Keratinocyte (primary cell): ENCODE results near the gene VPS8. TPM values are rescaled to one million over a fixed set of nuclear protein-coding genes. Genes with fewer than 3 reads are reported as not detected.

Source experiments
- DNase-seq: peaks from one replicate; pipeline ENCODE4 v3.0.0-alpha.2; 2011; ENCODE audit warnings: low read depth, missing footprints, low spot score
- FAIRE-seq: peaks from 2 replicates; lab custom pipeline; 2011; peaks lifted over from hg19 to GRCh38; lab: Jason Lieb, UNC
- H2AFZ ChIP-seq: 2 replicates; pipeline ENCODE4 v1.6.0; 2012; ENCODE audit warnings: low read length, control low read depth, inconsistent platforms; ENCODE audit not compliant: control insufficient read depth
- H3K27ac ChIP-seq: 2 replicates; pipeline ENCODE4 v1.5.1; 2011; ENCODE audit warnings: low read length; ENCODE audit not compliant: control insufficient read depth, insufficient read depth
- H3K27me3 ChIP-seq: 3 replicates; pipeline ENCODE4 v1.6.0; 2011; ENCODE audit warnings: low read length; ENCODE audit not compliant: control insufficient read depth, insufficient read depth; ENCODE audit errors: extremely low read depth
- H3K36me3 ChIP-seq, 2 experiments: 2 replicates in 1 of 2; 3 replicates in 1 of 2; pipeline ENCODE4 v1.5.1; 2011; ENCODE audit warnings: low read length in 2 of 2, mild to moderate bottlenecking in 1 of 2; ENCODE audit not compliant: control insufficient read depth in 2 of 2, insufficient read depth in 2 of 2; ENCODE audit errors: extremely low read depth in 1 of 2
- H3K4me1 ChIP-seq: 3 replicates; pipeline ENCODE4 v1.5.1; 2011; ENCODE audit warnings: low read length; ENCODE audit not compliant: control insufficient read depth, insufficient read depth; ENCODE audit errors: extremely low read depth
- H3K4me2 ChIP-seq: 3 replicates; pipeline ENCODE4 v1.6.0; 2011; ENCODE audit warnings: low read depth, low read length; ENCODE audit not compliant: control insufficient read depth, insufficient read depth; ENCODE audit errors: extremely low read depth
- H3K4me3 ChIP-seq, 3 experiments: fragments of 200-600 bp in 1 of 3; sonication (generic) in 1 of 3; 2 replicates in 2 of 3; 3 replicates in 1 of 3; pipeline ENCODE4 v1.5.1; 2011 to 2016; ENCODE audit warnings: low read length in 3 of 3, mild to moderate bottlenecking in 3 of 3, control low read depth in 2 of 3, inconsistent platforms in 1 of 3, low read depth in 1 of 3, mixed read lengths in 1 of 3, mixed run types in 1 of 3, moderate library complexity in 1 of 3; ENCODE audit not compliant: control insufficient read depth in 2 of 3, insufficient read depth in 2 of 3; ENCODE audit errors: extremely low read depth in 1 of 3
- H3K79me2 ChIP-seq: 2 replicates; pipeline ENCODE4 v1.6.0; 2012; ENCODE audit warnings: low read length; ENCODE audit not compliant: control insufficient read depth, insufficient read depth
- H3K9ac ChIP-seq: 3 replicates; pipeline ENCODE4 v1.6.0; 2011; ENCODE audit warnings: low read length; ENCODE audit not compliant: control insufficient read depth, insufficient read depth; ENCODE audit errors: extremely low read depth
- H3K9me1 ChIP-seq: 3 replicates; pipeline ENCODE4 v1.6.0; 2011; ENCODE audit warnings: low read length; ENCODE audit not compliant: control insufficient read depth, insufficient read depth; ENCODE audit errors: extremely low read depth
- H3K9me3 ChIP-seq: 2 replicates; pipeline ENCODE4 v1.5.1; 2012; ENCODE audit warnings: low read depth, low read length; ENCODE audit not compliant: control insufficient read depth
- H4K20me1 ChIP-seq: 3 replicates; pipeline ENCODE4 v1.6.0; 2011; ENCODE audit warnings: low read length; ENCODE audit not compliant: control insufficient read depth, insufficient read depth; ENCODE audit errors: extremely low read depth
- EZH2 ChIP-seq: IDR thresholded peaks from one replicate; pipeline ENCODE4 v1.6.1; 2012; ENCODE audit warnings: inconsistent platforms, mild to moderate bottlenecking, low read length, moderate library complexity
- dilution Hi-C: fragments of 300-500 bp; cut with MboI; formaldehyde crosslinking; loops from one replicate; pipeline ENCODE4 v1.7.0; 2020; ENCODE audit warnings: low sequenced_read_pairs; ENCODE audit not compliant: extremely low pct_ligation_motif_present
- polyA plus RNA-seq, 5 experiments: library from polyadenylated mRNA; depleted of rRNA in 3 of 5; stranded (reverse) in 3 of 5; stranded (forward) in 1 of 5; unstranded in 1 of 5; fragments of >200 nt; gene quantifications; 1 replicate in 1 of 5; 2 replicates in 3 of 5; 3 replicates in 1 of 5; pipeline versions ENCODE4 v1.2.1 to v1.2.3, GENCODE V29; 2011 to 2012; ENCODE audit warnings: missing spikeins in 2 of 5, low read depth in 1 of 5, low replicate concordance in 1 of 5
- TF ChIP-seq, protein P1 (sequence below), 3 experiments: IDR thresholded peaks in 1 of 3; conservative IDR thresholded peaks in 1 of 3; optimal IDR thresholded peaks in 1 of 3; 2 replicates in 2 of 3; 3 replicates in 1 of 3; pipeline versions ENCODE3 to v1.5.1; 2011; ENCODE audit warnings: low read length in 3 of 3, mild to moderate bottlenecking in 3 of 3, moderate library complexity in 2 of 3, control low read depth in 1 of 3, inconsistent platforms in 1 of 3; ENCODE audit not compliant: insufficient read depth in 2 of 3; ENCODE audit errors: extremely low read depth in 1 of 3

Gene VPS8
- polyA plus RNA-seq, 1 donor (not counting 4 experiments of a cell fraction or from before 2014, with no cell fraction given): 28.4 TPM

DNA sequence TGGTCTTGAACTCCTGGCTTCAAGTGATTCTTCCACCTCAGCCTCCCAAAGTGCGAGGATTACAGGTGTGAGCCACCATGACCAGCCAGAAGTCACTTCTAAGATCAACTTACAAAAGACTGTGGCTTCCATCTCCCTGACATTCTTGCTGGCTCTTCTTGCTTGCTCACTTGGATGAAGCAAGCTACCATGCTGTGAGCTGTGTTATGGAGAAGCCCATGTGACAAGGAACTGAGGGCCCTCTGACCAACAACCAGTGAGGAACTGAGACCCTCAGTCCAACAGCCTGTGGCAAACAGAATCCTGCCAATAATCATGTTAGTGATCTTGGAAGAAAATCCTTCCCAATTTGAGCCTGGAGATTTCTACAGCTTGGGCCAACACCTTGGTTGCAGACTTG, 7.2 kb upstream of the VPS8 start:
- FAIRE-seq (no peak), DNase-seq (no peak)
- no peaks in the 10 kb centered on the region for H3K79me2 ChIP-seq
- dilution Hi-C loops: no loop called here
- H3K9me3 ChIP-seq: no peaks in the 10 kb centered on the region
- H3K4me1 ChIP-seq: no peaks in the 10 kb centered on the region
- no peaks in the 10 kb centered on the region for H3K36me3 ChIP-seq
- peaks cover 3% of the 10 kb centered on the region for H3K27me3 ChIP-seq
- no peak overlapping the region for H3K27ac ChIP-seq
- no peak overlapping the region for H3K4me3 ChIP-seq
- H3K4me2 ChIP-seq: no peak overlapping the region
- H3K9me1 ChIP-seq: no peaks in the 10 kb centered on the region
- H2AFZ ChIP-seq: no peak overlapping the region
- TF ChIP-seq, protein P1, sequence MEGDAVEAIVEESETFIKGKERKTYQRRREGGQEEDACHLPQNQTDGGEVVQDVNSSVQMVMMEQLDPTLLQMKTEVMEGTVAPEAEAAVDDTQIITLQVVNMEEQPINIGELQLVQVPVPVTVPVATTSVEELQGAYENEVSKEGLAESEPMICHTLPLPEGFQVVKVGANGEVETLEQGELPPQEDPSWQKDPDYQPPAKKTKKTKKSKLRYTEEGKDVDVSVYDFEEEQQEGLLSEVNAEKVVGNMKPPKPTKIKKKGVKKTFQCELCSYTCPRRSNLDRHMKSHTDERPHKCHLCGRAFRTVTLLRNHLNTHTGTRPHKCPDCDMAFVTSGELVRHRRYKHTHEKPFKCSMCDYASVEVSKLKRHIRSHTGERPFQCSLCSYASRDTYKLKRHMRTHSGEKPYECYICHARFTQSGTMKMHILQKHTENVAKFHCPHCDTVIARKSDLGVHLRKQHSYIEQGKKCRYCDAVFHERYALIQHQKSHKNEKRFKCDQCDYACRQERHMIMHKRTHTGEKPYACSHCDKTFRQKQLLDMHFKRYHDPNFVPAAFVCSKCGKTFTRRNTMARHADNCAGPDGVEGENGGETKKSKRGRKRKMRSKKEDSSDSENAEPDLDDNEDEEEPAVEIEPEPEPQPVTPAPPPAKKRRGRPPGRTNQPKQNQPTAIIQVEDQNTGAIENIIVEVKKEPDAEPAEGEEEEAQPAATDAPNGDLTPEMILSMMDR (optimal IDR thresholded peaks at IDR 0.05 in 1 of 3, IDR thresholded peaks at IDR 0.05 in 1 of 3, conservative IDR thresholded peaks at IDR 0.05 in 1 of 3; ENCODE audit: extremely low read depth in 1 of 3, insufficient read depth in 2 of 3, low read length in 3 of 3): no peak
- no peak for TF ChIP-seq EZH2
- no peak overlapping the region for H3K9ac ChIP-seq
- no peaks in the 10 kb centered on the region for H4K20me1 ChIP-seq

DNA sequence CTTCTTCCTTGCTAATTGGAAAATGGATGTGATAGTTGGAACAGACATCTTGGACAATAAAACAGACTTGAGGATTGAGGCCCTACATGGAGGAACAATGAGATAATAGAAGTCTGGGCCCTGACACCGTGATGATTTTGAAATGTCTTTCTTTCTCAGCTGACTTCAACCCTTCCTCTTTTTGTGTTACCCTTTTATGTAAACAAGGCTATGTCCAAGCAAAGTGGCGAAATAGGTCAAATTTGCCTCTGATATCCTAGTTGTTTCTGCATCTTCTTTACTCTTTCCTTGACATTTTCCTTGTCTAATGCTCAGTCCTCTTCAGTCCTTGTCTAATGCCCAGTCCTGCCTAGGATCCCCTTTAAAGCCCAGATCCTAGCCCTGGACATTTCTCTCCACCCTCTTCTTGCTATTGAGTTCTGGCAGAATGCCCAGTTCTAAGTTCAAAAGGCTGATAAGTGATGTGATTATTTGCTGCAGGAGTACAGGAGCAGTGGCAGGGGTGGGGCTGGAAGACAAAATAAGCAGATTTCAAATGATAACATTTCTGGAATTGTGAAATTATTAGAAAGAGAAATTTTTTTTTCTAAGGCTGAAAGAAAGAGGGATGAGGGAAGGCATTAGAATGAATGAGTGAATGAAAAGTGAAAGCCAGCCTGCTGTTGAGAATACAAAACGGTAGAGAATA, 6.5 kb upstream of the VPS8 start:
- H3K79me2 ChIP-seq: no peaks in the 10 kb centered on the region
- peaks cover 1% of the 10 kb centered on the region for H3K27me3 ChIP-seq
- FAIRE-seq (no peak), DNase-seq (no peak)
- dilution Hi-C loops: no loop called here
- no peaks in the 10 kb centered on the region for H4K20me1 ChIP-seq
- H2AFZ ChIP-seq: no peak overlapping the region
- H3K4me3 ChIP-seq: no peak overlapping the region
- H3K9ac ChIP-seq: no peak overlapping the region
- TF ChIP-seq, protein P1 (optimal IDR thresholded peaks at IDR 0.05 in 1 of 3, IDR thresholded peaks at IDR 0.05 in 1 of 3, conservative IDR thresholded peaks at IDR 0.05 in 1 of 3; ENCODE audit: extremely low read depth in 1 of 3, insufficient read depth in 2 of 3, low read length in 3 of 3): no peak
- TF ChIP-seq EZH2: no peak
- H3K4me2 ChIP-seq: no peak overlapping the region
- no peaks in the 10 kb centered on the region for H3K9me1 ChIP-seq
- H3K4me1 ChIP-seq: no peaks in the 10 kb centered on the region
- H3K9me3 ChIP-seq: no peaks in the 10 kb centered on the region
- no peak overlapping the region for H3K27ac ChIP-seq
- H3K36me3 ChIP-seq: no peaks in the 10 kb centered on the region
